WTC11 (cell line): ENCODE data around the gene CD8B.
"Not testable (repeated sequence)": the region's sequence is repeated elsewhere in the genome, so short reads cannot be mapped to it uniquely, and the experiment has no call there.

Experiments used
- MXD4 ChIP-seq: fragments of 250-450 bp; sonication (Bioruptor Pico); IDR thresholded peaks from 2 replicates; pipeline ENCODE4 v1.8.0; 2021; ENCODE audit warnings: mild to moderate bottlenecking, moderate library complexity, borderline replicate concordance
- SP1 ChIP-seq: sonication (generic); formaldehyde crosslinking; conservative IDR thresholded peaks from 2 replicates; pipeline ENCODE4 v1.8.1; 2022; ENCODE audit warnings: missing genetic modification reagents
- TF ChIP-seq, protein P1 (sequence below): fragments of 200-600 bp; IDR thresholded peaks from 2 replicates; pipeline ENCODE4 v1.8.0; 2022; ENCODE audit warnings: antibody characterized with exemption
- TF ChIP-seq, protein P2 (sequence below): sonication (generic); formaldehyde crosslinking; IDR thresholded peaks from 2 replicates; pipeline ENCODE4 v1.8.1; 2023; ENCODE audit warnings: mild to moderate bottlenecking, missing genetic modification reagents, moderate library complexity
- TF ChIP-seq, protein P3 (sequence below): fragments of 250-450 bp; sonication (Bioruptor Pico); IDR thresholded peaks from 2 replicates; pipeline ENCODE4 v1.9.0; 2021; ENCODE audit warnings: mild to moderate bottlenecking
- TF ChIP-seq, protein P4 (sequence below): fragments of 250-450 bp; sonication (Bioruptor Pico); conservative IDR thresholded peaks from 2 replicates; pipeline ENCODE4 v1.9.0; 2021; ENCODE audit warnings: mild to moderate bottlenecking

DNA sequence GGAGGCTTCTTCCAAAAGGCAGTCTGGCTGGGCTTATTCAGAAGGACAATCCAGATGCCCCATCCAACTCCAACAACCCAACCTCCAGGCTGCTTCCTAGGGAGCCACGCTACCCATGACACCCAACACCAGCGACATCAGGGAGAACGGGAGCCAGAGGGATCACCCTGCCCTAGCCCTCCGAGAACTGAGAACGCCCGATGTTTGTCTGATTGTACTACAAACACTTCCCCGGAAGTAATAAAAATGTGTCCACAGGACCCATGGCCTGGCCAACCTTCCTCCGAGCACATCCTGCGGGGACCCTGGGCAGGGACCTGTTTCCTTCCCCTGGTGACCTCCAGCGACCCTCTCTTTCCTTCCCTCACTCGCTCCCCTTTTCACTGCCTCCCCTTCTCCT lies 511 bp downstream of the CD8B start:
- TF ChIP-seq, protein P1, sequence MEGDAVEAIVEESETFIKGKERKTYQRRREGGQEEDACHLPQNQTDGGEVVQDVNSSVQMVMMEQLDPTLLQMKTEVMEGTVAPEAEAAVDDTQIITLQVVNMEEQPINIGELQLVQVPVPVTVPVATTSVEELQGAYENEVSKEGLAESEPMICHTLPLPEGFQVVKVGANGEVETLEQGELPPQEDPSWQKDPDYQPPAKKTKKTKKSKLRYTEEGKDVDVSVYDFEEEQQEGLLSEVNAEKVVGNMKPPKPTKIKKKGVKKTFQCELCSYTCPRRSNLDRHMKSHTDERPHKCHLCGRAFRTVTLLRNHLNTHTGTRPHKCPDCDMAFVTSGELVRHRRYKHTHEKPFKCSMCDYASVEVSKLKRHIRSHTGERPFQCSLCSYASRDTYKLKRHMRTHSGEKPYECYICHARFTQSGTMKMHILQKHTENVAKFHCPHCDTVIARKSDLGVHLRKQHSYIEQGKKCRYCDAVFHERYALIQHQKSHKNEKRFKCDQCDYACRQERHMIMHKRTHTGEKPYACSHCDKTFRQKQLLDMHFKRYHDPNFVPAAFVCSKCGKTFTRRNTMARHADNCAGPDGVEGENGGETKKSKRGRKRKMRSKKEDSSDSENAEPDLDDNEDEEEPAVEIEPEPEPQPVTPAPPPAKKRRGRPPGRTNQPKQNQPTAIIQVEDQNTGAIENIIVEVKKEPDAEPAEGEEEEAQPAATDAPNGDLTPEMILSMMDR = not testable (repeated sequence)
- not testable (repeated sequence) for TF ChIP-seq SP1 (CRISPR knock-in tag); MXD4
- TF ChIP-seq, protein P2, sequence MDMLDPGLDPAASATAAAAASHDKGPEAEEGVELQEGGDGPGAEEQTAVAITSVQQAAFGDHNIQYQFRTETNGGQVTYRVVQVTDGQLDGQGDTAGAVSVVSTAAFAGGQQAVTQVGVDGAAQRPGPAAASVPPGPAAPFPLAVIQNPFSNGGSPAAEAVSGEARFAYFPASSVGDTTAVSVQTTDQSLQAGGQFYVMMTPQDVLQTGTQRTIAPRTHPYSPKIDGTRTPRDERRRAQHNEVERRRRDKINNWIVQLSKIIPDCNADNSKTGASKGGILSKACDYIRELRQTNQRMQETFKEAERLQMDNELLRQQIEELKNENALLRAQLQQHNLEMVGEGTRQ (CRISPR knock-in tag) = not testable (repeated sequence)
- TF ChIP-seq, protein P3, sequence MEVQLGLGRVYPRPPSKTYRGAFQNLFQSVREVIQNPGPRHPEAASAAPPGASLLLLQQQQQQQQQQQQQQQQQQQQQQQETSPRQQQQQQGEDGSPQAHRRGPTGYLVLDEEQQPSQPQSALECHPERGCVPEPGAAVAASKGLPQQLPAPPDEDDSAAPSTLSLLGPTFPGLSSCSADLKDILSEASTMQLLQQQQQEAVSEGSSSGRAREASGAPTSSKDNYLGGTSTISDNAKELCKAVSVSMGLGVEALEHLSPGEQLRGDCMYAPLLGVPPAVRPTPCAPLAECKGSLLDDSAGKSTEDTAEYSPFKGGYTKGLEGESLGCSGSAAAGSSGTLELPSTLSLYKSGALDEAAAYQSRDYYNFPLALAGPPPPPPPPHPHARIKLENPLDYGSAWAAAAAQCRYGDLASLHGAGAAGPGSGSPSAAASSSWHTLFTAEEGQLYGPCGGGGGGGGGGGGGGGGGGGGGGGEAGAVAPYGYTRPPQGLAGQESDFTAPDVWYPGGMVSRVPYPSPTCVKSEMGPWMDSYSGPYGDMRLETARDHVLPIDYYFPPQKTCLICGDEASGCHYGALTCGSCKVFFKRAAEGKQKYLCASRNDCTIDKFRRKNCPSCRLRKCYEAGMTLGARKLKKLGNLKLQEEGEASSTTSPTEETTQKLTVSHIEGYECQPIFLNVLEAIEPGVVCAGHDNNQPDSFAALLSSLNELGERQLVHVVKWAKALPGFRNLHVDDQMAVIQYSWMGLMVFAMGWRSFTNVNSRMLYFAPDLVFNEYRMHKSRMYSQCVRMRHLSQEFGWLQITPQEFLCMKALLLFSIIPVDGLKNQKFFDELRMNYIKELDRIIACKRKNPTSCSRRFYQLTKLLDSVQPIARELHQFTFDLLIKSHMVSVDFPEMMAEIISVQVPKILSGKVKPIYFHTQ (CRISPR knock-in tag) = not testable (repeated sequence)
- TF ChIP-seq, protein P4, sequence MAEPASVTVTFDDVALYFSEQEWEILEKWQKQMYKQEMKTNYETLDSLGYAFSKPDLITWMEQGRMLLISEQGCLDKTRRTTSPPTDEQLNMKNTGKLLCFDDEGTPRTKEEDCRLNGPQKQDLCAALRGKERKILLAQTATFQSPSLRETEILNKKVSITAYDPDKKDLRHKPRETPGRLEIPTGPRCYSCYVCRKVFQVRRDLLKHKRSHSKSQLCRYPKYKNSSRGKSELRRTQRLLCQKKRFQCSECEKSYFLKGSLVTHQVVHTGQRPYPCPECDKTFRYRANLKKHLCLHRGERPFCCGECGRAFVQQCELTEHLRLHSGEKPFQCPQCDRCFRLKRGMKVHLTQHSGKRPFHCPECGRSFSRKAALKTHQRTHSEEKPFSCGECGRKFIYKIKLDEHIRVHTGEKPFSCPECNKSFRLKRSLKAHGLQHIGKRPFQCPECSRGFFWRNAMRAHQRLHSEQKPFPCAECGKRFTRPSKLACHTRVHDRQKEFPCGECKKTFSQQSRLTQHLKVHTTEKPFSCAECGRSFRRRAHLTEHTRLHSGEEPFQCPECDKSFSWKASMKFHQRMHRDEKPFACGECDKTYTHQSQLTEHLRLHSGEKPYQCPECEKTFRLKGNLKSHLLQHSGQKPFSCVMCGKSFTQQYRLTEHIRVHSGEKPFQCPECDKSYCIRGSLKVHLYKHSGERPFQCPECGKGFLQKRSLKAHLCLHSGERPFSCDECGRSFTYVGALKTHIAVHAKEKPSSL (CRISPR knock-in tag) = not testable (repeated sequence)
